Astrocyte of the spinal cord (primary cell): Measurements from ENCODE around the gene SUMF2.
"Not testable (repeated sequence)": the region's sequence is repeated elsewhere in the genome, so short reads cannot be mapped to it uniquely, and the experiment has no call there.

Experiments
- DNase-seq: peaks from one replicate; pipeline ENCODE4 v3.0.0; 2011; ENCODE audit warnings: low read depth, low spot score
- H3K4me3 ChIP-seq: 2 replicates; pipeline ENCODE4 v1.5.1; 2011; ENCODE audit warnings: low read depth, mild to moderate bottlenecking, low read length, moderate library complexity
- in situ Hi-C: cut with HindIII; loops from 2 replicates; pipeline ENCODE4 v1.10.0; 2017; ENCODE audit warnings: low sequenced_read_pairs
- TF ChIP-seq, protein P1 (sequence below): IDR thresholded peaks from 2 replicates; pipeline ENCODE4 v1.5.1; 2012; ENCODE audit warnings: low read depth, mild to moderate bottlenecking, low read length, inconsistent platforms

Gene SUMF2

GRCh38 chr7:56063882-56064625 is at the start of gene SUMF2:
TSS of gene SUMF2 (plus strand) at chr7:56064286. CDS start at chr7:56064312, 26 bp downstream.
- DNase-seq: peak; percentile 86
- in situ Hi-C loops: no loop called here
- TF ChIP-seq, protein P1, sequence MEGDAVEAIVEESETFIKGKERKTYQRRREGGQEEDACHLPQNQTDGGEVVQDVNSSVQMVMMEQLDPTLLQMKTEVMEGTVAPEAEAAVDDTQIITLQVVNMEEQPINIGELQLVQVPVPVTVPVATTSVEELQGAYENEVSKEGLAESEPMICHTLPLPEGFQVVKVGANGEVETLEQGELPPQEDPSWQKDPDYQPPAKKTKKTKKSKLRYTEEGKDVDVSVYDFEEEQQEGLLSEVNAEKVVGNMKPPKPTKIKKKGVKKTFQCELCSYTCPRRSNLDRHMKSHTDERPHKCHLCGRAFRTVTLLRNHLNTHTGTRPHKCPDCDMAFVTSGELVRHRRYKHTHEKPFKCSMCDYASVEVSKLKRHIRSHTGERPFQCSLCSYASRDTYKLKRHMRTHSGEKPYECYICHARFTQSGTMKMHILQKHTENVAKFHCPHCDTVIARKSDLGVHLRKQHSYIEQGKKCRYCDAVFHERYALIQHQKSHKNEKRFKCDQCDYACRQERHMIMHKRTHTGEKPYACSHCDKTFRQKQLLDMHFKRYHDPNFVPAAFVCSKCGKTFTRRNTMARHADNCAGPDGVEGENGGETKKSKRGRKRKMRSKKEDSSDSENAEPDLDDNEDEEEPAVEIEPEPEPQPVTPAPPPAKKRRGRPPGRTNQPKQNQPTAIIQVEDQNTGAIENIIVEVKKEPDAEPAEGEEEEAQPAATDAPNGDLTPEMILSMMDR: no peak
- peak within 1 kb of the TSS; percentile 87 for H3K4me3 ChIP-seq

DNA sequence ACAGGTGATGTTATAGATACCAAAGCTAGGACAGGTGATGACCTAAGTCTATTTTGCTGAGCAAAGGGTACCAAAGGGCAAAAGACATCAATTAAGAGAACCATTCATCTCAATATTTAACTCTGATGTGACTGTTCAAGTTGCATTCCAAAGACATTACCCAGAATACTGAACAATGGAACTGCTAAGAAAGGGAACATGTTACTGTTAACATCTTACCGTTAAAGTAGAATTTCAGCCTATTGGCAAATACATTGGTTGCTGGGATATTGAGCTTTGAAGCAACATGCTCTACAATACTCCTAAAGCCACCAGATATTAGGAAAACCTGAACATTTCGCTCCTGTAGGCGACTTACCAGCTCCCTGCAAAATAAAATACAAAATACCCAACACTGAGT is 47.1 kb upstream of the SUMF2 start:
- in situ Hi-C loops, H3K4me3 ChIP-seq, DNase-seq: not testable (repeated sequence)

GRCh38 chr7:56019501-56019900 is 44.6 kb upstream of the SUMF2 start:
- DNase-seq: no peak
- in situ Hi-C loops: no loop called here
- H3K4me3 ChIP-seq: no peak overlapping the region
- TF ChIP-seq, protein P1: no peak

GRCh38 chr7:56023500-56023899 is 40.6 kb upstream of the SUMF2 start:
- in situ Hi-C loops: no loop called here
- no peak overlapping the region for H3K4me3 ChIP-seq
- TF ChIP-seq, protein P1: no peak
- DNase-seq: no peak

DNA sequence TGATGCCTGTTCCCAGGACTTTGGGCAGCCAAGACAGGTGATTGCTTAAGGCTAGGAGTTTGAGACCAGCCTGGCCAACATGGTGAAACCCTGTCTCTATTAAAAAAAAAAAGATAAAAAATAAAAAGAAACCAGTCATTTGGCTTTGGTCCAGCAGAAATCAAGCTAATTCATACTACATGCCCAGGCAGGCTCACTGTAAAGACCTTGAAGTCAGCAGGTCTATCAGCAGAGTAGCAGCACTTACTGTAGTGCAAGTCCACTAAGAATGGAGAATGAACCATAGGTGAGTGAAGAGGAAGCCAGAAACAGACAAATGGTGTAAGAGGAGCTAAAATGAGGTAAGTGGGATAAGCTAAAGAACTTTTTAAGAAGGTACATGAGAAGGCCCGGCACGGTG is 37.5 kb upstream of the SUMF2 start:
- DNase-seq: no peak
- H3K4me3 ChIP-seq: no peak overlapping the region
- TF ChIP-seq, protein P1: no peak
- in situ Hi-C loops: no loop called here

DNA sequence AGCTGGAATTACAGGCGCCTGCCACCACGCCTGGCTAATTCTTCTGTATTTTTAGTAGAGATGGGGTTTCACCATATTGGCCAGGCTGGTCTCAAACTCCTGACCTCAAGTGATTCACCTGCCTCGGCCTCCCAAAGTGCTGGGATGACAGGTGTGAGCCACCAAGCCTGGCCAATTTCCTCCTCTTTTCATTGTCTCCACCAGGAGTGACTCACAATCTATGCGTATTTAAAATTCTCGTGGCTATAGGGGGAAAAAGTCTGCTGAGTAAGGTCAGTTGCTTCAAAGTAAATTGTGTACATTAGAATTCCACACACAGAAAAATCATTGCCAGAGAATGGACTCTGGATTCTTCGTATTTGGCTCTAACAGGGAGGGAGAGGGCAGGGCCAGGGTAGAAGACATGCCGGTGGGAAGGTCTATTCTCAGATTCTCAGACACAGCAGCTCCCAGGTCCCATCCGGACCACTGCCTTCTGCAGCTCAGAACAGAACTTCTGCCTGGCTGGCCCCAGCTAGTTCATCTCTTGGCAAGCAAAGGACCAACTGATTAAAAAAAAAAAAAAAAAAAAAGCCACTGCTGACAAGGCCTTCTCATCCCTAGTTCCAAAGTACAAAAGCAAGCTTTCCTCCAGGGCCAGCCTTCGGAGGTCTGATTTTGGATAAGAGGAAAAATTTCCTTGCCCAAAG is 35.0 kb upstream of the SUMF2 start:
- TF ChIP-seq, protein P1: no peak
- no peak overlapping the region for H3K4me3 ChIP-seq
- peak; percentile 76 for DNase-seq
- in situ Hi-C loops: no loop called here

- in situ Hi-C loops: no loop called here
- H3K4me3 ChIP-seq: no peak overlapping the region
- no peak for DNase-seq
- TF ChIP-seq, protein P1: no peak
Measured at GRCh38 chr7:56030340-56030739, 33.7 kb upstream of the SUMF2 start.

GRCh38 chr7:56031556-56031955 is 32.5 kb upstream of the SUMF2 start:
- DNase-seq, in situ Hi-C loops, H3K4me3 ChIP-seq: not testable (repeated sequence)

- in situ Hi-C loops, DNase-seq: not testable (repeated sequence)
Measured at GRCh38 chr7:56032578-56032977, 31.5 kb upstream of the SUMF2 start.

More at GRCh38 chr7:56032578-56032977, 31.5 kb upstream of the SUMF2 start:
- H3K4me3 ChIP-seq: peak overlapping the region; percentile 59
